Stimulated activated CD8-positive, alpha-beta memory T cell treated with anti-CD3 and anti-CD28 coated beads, Interleukin-7, amount 100 ng/mL, for 24 hours (primary cell): ENCODE results near the gene ADAMTS7.
"Not testable (repeated sequence)": the region's sequence is repeated elsewhere in the genome, so short reads cannot be mapped to it uniquely, and the experiment has no call there.

Source experiments
- DNase-seq: peaks from one replicate; pipeline ENCODE4 v3.0.0-alpha.2; 2020; ENCODE audit warnings: low read depth

The ADAMTS7 gene

DNA sequence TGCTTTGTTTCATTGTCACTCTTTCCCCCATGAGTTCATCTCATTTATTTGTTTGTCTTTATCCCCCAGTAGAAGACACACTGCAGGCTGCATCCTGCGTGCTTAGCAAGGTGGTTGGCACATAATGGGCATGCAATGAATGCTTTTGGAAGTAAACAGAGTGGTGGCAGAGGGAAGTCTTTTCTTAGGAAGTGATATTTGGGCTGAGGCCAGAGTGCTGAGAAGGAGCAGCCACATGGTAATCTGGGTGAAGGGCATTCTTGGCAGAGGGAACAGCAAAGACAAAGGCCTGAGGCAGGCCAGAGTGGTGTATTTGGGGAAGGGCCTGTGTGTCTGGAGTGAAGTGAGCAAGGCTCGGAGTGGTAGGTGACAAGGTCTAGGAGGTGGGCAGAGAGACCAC, 17.7 kb upstream of the ADAMTS7 start:
- DNase-seq, result no peak

DNA sequence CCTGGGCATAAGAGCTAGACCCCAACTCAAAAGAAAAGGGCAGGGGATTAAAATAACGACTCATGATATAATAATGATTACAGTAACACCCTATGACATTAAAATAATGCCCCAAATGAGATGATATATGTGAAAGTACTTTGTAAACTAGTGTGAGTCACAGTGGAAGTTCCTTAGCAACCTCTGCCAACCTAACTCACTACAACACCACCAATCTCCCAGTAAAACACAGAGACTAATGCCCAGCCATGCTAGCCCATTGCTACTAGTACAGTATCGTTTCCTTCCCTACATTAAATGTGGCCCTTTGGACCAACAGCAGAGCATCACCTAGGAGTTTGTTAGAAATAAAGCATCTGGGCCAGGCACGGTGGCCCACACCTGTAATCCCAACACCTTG, 11.2 kb upstream of the ADAMTS7 start:
- no peak for DNase-seq

- no peak for DNase-seq
Measured at GRCh38 chr15:78811825-78812183, 540 bp upstream of the ADAMTS7 start.

DNA sequence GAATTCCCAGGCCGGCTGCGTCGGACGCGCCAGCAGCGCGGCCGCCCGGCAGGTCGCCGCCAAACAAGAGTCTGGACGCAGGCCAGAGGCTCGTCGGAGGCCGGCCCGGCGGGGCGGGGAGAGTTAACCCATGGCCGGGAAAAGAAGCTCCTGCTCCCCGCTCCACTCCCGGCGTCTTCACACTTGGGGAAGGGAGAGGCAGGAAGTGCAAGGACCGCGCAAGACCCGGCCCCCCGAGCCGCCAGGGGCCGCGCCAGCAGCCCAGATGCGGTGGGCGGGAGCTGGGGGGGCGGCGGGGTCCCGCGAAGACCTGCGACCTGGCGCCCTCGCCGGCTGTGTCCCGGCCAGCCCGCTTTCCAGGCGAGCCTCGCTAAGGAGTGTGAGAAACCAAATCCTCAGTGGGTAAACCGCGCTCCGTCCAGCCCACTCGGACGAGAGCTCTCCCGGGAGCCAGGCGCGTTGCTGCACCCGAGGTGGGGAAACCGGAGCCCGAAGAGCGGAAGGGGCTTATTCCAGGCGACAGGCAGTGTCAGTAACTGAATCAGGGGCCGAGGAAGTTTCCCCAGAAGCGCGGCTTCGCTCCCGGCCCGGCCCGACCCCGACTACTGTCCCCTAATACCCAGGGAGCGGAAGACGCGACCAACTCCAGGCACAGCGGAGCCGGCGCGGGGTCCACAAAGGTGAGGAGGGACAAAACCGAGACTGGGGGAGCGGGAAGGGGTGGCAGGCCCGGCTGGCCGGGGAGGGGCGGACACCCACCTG, 721 bp downstream of the ADAMTS7 start:
- no peak for DNase-seq

- DNase-seq, result no peak
Measured at GRCh38 chr15:78810003-78810361, 1.3 kb downstream of the ADAMTS7 start.

- no peak for DNase-seq
Measured at GRCh38 chr15:78808550-78808949, 2.7 kb downstream of the ADAMTS7 start.

GRCh38 chr15:78807359-78807758, 3.9 kb downstream of the ADAMTS7 start:
- no peak for DNase-seq

GRCh38 chr15:78804391-78804792, 6.9 kb downstream of the ADAMTS7 start:
- no peak for DNase-seq

DNA sequence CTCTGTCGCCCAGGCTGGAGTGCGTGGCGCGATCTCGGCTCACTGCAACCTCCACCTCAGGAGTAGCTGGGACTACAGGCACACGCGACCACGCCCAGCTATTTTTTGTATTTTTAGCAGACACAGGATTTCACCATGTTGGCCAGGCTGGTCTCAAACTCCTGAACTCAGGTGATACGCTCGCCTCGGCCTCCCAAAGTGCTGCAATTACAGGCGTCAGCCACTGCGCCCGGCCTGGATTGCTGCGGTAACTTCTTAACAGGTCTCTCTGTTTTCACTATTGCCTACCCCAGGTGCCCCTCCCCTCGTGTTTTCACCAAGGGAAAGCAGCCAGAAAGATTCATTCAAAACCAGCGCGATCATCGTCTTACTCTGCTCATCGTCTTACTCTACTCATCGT, 10.5 kb downstream of the ADAMTS7 start:
- no peak for DNase-seq

DNA sequence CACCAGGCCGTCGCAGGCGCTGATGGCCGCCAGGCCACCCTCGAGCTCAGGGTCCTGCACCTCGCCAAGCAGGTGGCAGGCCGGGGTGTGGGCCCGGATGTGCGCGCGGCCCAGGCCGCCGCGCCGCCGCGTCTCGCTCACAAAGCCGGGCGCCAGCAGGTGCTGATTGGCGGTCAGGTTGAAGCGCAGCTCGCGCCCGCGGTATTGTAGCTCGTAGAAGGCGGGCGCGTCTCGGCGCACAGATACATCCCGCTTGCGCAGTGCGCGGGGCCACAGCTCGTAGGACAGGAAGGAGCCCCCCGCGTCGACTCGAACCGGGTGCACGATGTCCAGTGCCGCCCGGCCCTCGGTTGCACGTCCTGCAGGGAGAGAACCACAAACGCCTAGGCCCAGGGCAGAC, 11.1 kb downstream of the ADAMTS7 start:
- no peak for DNase-seq

DNA sequence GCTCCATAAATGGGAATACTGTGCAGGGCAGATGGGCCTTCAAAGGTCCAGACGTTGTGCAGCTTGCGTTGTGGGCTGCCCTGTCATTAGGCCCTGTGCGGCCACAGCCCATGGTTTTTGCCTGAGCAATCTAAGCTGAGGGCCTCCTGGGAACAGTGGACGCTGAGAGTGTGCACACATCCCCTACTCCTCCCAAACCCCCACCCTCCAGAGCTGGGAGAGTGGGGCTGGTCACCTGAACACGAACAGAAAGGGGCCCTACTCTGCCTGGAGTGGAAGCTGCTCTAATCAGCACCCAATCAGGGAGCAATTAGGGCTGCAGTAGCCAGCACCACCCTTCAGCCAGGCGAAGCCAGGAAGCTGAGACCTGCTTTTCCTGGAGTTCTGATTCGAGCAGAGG, 12.2 kb downstream of the ADAMTS7 start:
- not testable (repeated sequence) for DNase-seq

DNA sequence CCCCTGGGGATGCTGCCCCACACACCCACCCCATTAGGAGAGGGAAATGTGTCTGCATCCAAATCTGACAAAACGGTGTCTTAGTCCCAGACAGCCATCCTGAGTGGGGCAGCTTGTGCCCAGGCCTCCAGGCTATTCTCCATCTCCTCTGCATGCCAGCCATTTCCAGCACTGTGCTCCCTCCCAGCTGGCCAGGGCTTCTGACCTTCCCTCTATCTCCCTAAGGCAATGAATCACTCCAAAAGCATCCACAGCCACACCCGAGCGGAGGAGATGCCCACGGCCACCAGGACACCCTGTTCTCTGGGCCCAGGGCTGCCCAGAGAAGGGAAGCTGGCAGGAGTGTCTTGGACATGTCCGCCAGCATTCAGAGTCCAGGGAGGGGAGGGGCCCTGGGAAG, 12.9 kb downstream of the ADAMTS7 start:
- DNase-seq, result not testable (repeated sequence)

GRCh38 chr15:78797951-78798350, 13.3 kb downstream of the ADAMTS7 start:
- no peak for DNase-seq

DNA sequence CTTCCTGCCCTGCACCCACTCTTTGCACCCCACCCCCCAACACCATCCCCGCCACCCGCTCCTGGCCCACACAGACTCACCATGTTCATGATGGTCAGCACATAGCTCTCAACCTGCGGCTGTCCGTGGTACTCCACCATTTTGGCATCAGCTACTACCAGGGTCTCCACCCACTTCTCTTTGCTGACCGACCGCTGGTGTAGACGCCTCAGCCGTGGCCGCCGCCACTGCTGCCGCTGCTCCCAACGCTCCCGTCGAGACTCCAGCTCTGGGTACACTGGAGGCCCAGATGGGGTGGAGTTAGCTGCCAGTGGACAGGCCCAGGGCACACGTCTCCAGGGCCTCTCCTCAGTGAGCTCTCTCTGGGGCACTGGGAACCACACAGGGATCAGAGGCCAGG, 14.8 kb downstream of the ADAMTS7 start:
- DNase-seq, result no peak

DNA sequence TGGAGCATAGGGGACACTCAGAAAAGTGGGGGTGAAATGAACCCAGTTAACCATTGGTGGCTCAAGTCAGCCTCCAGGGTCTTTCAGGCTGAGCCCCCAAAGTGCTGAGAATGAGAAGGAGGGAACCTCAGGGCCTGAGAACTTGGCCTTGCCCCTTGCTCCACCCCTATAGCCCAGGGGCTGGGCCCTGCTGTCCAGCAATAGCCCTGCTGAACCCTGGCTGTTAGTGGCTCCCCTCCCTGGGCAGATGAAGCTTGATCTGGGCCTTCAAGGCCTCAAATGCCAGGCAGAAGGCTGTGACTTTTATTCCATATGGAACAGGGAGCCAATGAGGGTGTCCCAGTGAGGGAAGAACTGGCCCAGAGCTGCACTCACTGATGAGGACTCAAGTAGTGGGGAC, 16.2 kb downstream of the ADAMTS7 start:
- no peak for DNase-seq

DNA sequence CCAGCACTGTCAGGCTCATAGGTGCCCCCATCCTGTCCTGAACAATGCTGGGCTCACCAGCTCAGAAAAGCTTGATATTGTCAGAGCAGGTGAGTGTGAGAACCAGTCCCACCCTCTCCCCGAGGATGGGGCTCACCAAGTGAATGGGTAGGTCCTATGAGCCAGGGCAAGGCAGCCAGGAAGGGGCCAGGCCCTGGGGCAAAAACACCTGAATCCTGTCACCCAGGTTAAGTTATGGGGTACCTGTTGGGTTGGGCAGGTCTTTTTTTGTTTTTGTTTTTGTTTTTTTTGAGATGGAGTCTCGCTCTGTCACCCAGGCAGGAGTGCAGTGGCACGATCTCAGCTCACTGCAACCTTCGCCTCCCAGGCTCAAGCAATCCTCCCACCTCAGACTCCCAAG, 16.8 kb downstream of the ADAMTS7 start:
- not testable (repeated sequence) for DNase-seq

GRCh38 chr15:78791357-78791756, 19.9 kb downstream of the ADAMTS7 start:
- DNase-seq, result no peak

GRCh38 chr15:78790027-78790426, 21.2 kb downstream of the ADAMTS7 start:
- DNase-seq, result no peak

DNA sequence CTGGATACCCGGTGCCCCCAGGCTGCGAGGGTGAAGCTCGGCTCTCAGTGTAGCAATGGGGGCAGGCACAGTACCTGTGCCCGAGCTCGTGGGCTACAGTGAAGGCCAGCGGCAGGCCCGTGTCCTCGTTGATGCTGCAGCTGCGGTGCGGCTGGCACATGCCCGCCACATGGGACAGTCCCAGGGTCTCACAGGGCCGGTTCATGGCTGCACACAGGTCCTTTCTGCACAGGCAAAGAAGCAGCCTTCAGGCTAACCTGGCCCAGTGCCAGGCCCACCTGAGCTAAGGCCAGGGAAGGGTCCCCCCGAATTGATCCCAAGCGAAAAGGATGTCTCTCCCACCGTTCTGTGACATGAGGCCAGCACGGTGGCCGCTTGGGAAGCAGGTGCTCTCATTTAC, 21.6 kb downstream of the ADAMTS7 start:
- no peak for DNase-seq

- no peak for DNase-seq
Measured at GRCh38 chr15:78788016-78788660, 23.1 kb downstream of the ADAMTS7 start.

DNA sequence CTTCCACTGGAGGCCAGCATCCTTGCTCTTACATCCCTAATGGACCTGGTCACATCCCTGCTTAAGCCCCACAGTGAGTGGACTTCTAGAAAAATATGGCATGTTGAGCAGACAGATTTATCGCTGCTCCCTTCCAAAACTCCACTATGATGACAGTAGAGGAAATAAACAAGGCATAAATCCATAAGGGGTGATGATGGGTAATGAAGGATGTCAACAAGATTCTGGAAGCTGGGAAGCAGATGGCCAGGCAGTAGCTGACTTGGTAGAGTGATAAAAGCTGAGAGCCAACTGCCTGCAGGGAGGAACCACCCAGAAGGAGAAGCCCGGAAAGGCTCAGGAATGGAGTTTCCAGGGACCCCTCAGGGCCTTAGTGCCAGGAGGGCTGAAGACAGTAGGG, 28.9 kb downstream of the ADAMTS7 start:
- not testable (repeated sequence) for DNase-seq

- not testable (repeated sequence) for DNase-seq
Measured at GRCh38 chr15:78781381-78781780, 29.9 kb downstream of the ADAMTS7 start.

- not testable (repeated sequence) for DNase-seq
Measured at GRCh38 chr15:78779975-78780374, 31.3 kb downstream of the ADAMTS7 start.

DNA sequence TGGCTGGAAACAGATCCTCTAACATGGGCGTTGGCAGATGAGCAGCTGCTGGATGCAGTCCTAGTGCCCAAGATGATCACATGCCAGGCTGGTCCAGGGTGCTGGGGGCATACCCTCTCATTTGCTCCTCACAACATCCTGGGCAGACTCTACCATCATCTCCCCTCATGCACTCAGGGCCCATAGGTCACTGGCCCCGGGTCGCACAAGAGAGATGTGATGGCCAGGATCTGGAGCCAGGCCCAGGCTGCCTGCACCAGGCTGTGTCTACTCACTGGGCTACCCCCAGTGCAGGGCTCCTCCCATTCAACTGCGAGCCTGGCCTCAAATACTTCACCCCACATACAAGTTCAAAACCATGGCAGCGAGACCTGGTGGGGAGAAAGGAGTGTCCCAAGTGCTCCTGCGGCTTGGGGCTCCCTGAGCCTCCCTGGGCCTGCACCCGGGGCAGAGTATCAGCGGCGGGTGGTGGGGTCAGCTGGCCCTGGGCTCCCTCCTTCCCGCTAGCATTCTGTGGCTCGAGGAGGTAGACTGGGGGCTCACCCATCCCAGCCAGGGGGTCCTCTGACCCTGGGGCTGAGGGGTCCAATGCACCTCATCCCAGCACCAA, 32.0 kb downstream of the ADAMTS7 start:
- not testable (repeated sequence) for DNase-seq
